Stimulated activated CD8-positive, alpha-beta memory T cell treated with anti-CD3 and anti-CD28 coated beads, Interleukin-15, amount 100 ng/mL, for 48 hours (primary cell): ENCODE measurements around the gene PSRC1.
"Not testable (repeated sequence)": the region's sequence is repeated elsewhere in the genome, so short reads cannot be mapped to it uniquely, and the experiment has no call there.

Source experiments
- DNase-seq, 2 donors: peaks; one replicate each; pipeline ENCODE4 v3.0.0-alpha.2; 2020; ENCODE audit warnings: low read depth in 2 of 2

The PSRC1 gene

GRCh38 chr1:109296782-109297181 lies 13.8 kb upstream of the PSRC1 start:
- DNase-seq, result no peak

- no peak for DNase-seq
These were observed 12.9 kb upstream of the PSRC1 start for GRCh38 chr1:109295712-109296415.

GRCh38 chr1:109294481-109294880 lies 11.5 kb upstream of the PSRC1 start:
- no peak for DNase-seq

GRCh38 chr1:109293026-109293425 lies 10.1 kb upstream of the PSRC1 start:
- no peak for DNase-seq

- DNase-seq, result no peak
These were observed 9.4 kb upstream of the PSRC1 start for GRCh38 chr1:109292364-109292763.

- no peak for DNase-seq
These were observed 8.1 kb upstream of the PSRC1 start for GRCh38 chr1:109290998-109291397.

- DNase-seq, result no peak
These were observed 7.2 kb upstream of the PSRC1 start for GRCh38 chr1:109290137-109290536.

GRCh38 chr1:109286762-109287161 lies 3.8 kb upstream of the PSRC1 start:
- not testable (repeated sequence) for DNase-seq

- DNase-seq, result no peak
These were observed 1.0 kb upstream of the PSRC1 start for GRCh38 chr1:109283748-109284600.

GRCh38 chr1:109282497-109282951 lies 421 bp downstream of the PSRC1 start:
- no peak for DNase-seq

GRCh38 chr1:109281680-109282496 lies 1.1 kb downstream of the PSRC1 start:
- DNase-seq, result no peak

GRCh38 chr1:109280862-109281261 lies 2.1 kb downstream of the PSRC1 start:
- DNase-seq, result no peak

GRCh38 chr1:109279615-109280278 lies 3.2 kb downstream of the PSRC1 start:
- no peak for DNase-seq

GRCh38 chr1:109277434-109278204 lies 5.3 kb downstream of the PSRC1 start:
- peak; percentile 52 for DNase-seq

- DNase-seq, result no peak
These were observed 7.1 kb downstream of the PSRC1 start for GRCh38 chr1:109275706-109276345.

- no peak for DNase-seq
These were observed 8.1 kb downstream of the PSRC1 start for GRCh38 chr1:109274533-109275476.

- no peak for DNase-seq
These were observed 9.2 kb downstream of the PSRC1 start for GRCh38 chr1:109273570-109274288.

- DNase-seq, result no peak
These were observed 10.0 kb downstream of the PSRC1 start for GRCh38 chr1:109272831-109273547.
